Measurements from ENCODE around the gene LRRC34.
A peak's percentile ranks its signal among the peaks of the same experiment; 100 is the strongest.

Gene LRRC34

GRCh38 chr3:169787120-169787519 lies 25.6 kb downstream of the LRRC34 start:
- DNase-seq (ENCODE audit: extremely low spot score): no peak
- ChIA-PET POLR2A (no interaction called here), CTCF (no interaction called here)
- no peak for TF ChIP-seq ELF4 (IDR thresholded peaks at IDR 0.05)
- no peak for TF ChIP-seq FOXM1 (IDR thresholded peaks at IDR 0.05; ENCODE audit: borderline replicate concordance)
- no peak for TF ChIP-seq FOXA1 (IDR thresholded peaks at IDR 0.05)
- no peak for TF ChIP-seq NFRKB (IDR thresholded peaks at IDR 0.05)

- ChIA-PET CTCF (no interaction called here), POLR2A (no interaction called here)
- TF ChIP-seq SUZ12 (IDR thresholded peaks at IDR 0.05) (no peak), BHLHE40 (IDR thresholded peaks at IDR 0.05; ENCODE audit: borderline replicate concordance) (no peak), PKNOX1 (IDR thresholded peaks at IDR 0.05) (no peak), LEF1 (IDR thresholded peaks at IDR 0.05; ENCODE audit: borderline replicate concordance) (no peak), FOXM1 (IDR thresholded peaks at IDR 0.05; ENCODE audit: borderline replicate concordance) (no peak), CTBP1 (IDR thresholded peaks at IDR 0.05; ENCODE audit: borderline replicate concordance) (no peak), ZNF384 (IDR thresholded peaks at IDR 0.05) (no peak), ELF4 (IDR thresholded peaks at IDR 0.05) (no peak), NFRKB (IDR thresholded peaks at IDR 0.05) (no peak)
- no peak for DNase-seq (ENCODE audit: extremely low spot score)
Observed at GRCh38 chr3:169781209-169781855, 31.4 kb downstream of the LRRC34 start.

- ChIA-PET POLR2A (no interaction called here), CTCF (no interaction called here)
- DNase-seq (ENCODE audit: extremely low spot score): no peak
- TF ChIP-seq L3MBTL2 (conservative IDR thresholded peaks at IDR 0.05) (no peak), ELF4 (IDR thresholded peaks at IDR 0.05) (no peak), SP1 (IDR thresholded peaks at IDR 0.05) (no peak), ZNF384 (IDR thresholded peaks at IDR 0.05) (no peak), FOXM1 (IDR thresholded peaks at IDR 0.05; ENCODE audit: borderline replicate concordance) (no peak), BHLHE40 (IDR thresholded peaks at IDR 0.05; ENCODE audit: borderline replicate concordance) (no peak), NFRKB (IDR thresholded peaks at IDR 0.05) (no peak)
Observed at GRCh38 chr3:169780742-169781141, 32.0 kb downstream of the LRRC34 start.

GRCh38 chr3:169777822-169778221 lies 34.9 kb downstream of the LRRC34 start:
- POLR2A ChIA-PET: no interaction called here
- no peak for DNase-seq (ENCODE audit: extremely low spot score)
- CTCF ChIA-PET: no interaction called here
- TF ChIP-seq NFRKB (IDR thresholded peaks at IDR 0.05) (no peak), ARNT (IDR thresholded peaks at IDR 0.05) (no peak), SUZ12 (IDR thresholded peaks at IDR 0.05) (no peak), LEF1 (IDR thresholded peaks at IDR 0.05; ENCODE audit: borderline replicate concordance) (no peak), ZNF384 (IDR thresholded peaks at IDR 0.05) (no peak)

GRCh38 chr3:169774186-169774585 lies 38.5 kb downstream of the LRRC34 start:
- ChIA-PET POLR2A (no interaction called here), CTCF (no interaction called here)
- no peak for TF ChIP-seq ARNT (IDR thresholded peaks at IDR 0.05)
- no peak for TF ChIP-seq BHLHE40 (IDR thresholded peaks at IDR 0.05; ENCODE audit: borderline replicate concordance)
- no peak for DNase-seq (ENCODE audit: extremely low spot score)

- ChIA-PET POLR2A (interaction anchor here (0.5 to 2.1 kb wide), 5 partner anchors 9 to 238 kb away, joined by 3 to 18 read pairs (median 4); partner anchors contain the start of genes LRRC34, LRRIQ4 and TERC), CTCF (no interaction called here)
- DNase-seq (ENCODE audit: extremely low spot score): peak; percentile 74
- TF ChIP-seq TARDBP (IDR thresholded peaks at IDR 0.05) (peak; percentile 68), ELF4 (IDR thresholded peaks at IDR 0.05) (peak; percentile 49; the same call in 1 of the 2 replicates), SUZ12 (IDR thresholded peaks at IDR 0.05) (no peak), NFRKB (IDR thresholded peaks at IDR 0.05) (peak; percentile 53; the same call in 1 of the 2 replicates), SP1 (IDR thresholded peaks at IDR 0.05) (no peak), CTBP1 (IDR thresholded peaks at IDR 0.05; ENCODE audit: borderline replicate concordance) (no peak), FOXM1 (IDR thresholded peaks at IDR 0.05; ENCODE audit: borderline replicate concordance) (no peak), PKNOX1 (IDR thresholded peaks at IDR 0.05) (peak; percentile 25; the same call in 1 of the 2 replicates), ZNF384 (IDR thresholded peaks at IDR 0.05) (no peak)
Observed at GRCh38 chr3:169772897-169773816, 39.5 kb downstream of the LRRC34 start, which contains the start of gene MYNN. MYNN (plus strand) TSS chr3:169773396; CDS start chr3:169774296, 900 bp downstream.

- ChIA-PET POLR2A (interaction anchor here (0.7 to 2.1 kb wide), 4 partner anchors 8 to 239 kb away, joined by 3 to 18 read pairs (median 8); partner anchors contain the start of genes LRRC34, LRRIQ4 and TERC), CTCF (no interaction called here)
- DNase-seq (ENCODE audit: extremely low spot score): peak; percentile 50
- TF ChIP-seq CTBP1 (IDR thresholded peaks at IDR 0.05; ENCODE audit: borderline replicate concordance) (no peak), PKNOX1 (IDR thresholded peaks at IDR 0.05) (peak; percentile 33), SP1 (IDR thresholded peaks at IDR 0.05) (no peak), LEF1 (IDR thresholded peaks at IDR 0.05; ENCODE audit: borderline replicate concordance) (no peak), BHLHE40 (IDR thresholded peaks at IDR 0.05; ENCODE audit: borderline replicate concordance) (no peak), L3MBTL2 (conservative IDR thresholded peaks at IDR 0.05) (peak; percentile 96), ARNT (IDR thresholded peaks at IDR 0.05) (no peak), ZNF384 (IDR thresholded peaks at IDR 0.05) (peak; percentile 89; the same call in 1 of the 2 replicates), FOXM1 (IDR thresholded peaks at IDR 0.05; ENCODE audit: borderline replicate concordance) (no peak), TARDBP (IDR thresholded peaks at IDR 0.05) (no peak), ELF4 (IDR thresholded peaks at IDR 0.05) (no peak; the same call in 1 of the 2 replicates), SUZ12 (IDR thresholded peaks at IDR 0.05) (no peak), FOXA1 (IDR thresholded peaks at IDR 0.05) (no peak), FOXK2 (IDR thresholded peaks at IDR 0.05) (no peak), HDGF (IDR thresholded peaks at IDR 0.05; ENCODE audit: borderline replicate concordance) (no peak)
Observed at GRCh38 chr3:169772305-169772896, 40.3 kb downstream of the LRRC34 start.

Measured in HEK293T (cell line).